ENCODE measurements around the gene TMEM254.

DNA sequence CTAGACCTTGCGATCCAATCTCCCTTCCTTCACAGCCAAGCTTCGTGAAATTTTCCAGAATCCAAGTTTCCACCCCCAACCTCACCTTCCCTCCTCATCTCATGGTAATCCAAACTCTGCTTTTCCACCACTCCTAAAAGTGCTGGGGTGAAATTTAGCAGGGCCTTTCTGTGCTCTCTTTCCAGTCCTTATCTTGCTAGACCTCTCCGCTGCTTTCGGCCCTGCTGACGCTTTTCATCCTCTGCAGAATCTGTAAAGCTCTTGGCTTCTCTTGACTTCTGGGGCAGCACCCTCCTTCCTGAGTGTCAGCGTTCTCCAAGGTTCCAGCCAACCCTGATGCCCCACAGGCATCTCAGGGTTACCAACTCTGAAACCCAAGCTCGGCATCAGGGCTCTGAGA is 61.8 kb downstream of the TMEM254 start:
- TF ChIP-seq EP300 (IDR thresholded peaks at IDR 0.05): no peak
- TF ChIP-seq, protein P1, sequence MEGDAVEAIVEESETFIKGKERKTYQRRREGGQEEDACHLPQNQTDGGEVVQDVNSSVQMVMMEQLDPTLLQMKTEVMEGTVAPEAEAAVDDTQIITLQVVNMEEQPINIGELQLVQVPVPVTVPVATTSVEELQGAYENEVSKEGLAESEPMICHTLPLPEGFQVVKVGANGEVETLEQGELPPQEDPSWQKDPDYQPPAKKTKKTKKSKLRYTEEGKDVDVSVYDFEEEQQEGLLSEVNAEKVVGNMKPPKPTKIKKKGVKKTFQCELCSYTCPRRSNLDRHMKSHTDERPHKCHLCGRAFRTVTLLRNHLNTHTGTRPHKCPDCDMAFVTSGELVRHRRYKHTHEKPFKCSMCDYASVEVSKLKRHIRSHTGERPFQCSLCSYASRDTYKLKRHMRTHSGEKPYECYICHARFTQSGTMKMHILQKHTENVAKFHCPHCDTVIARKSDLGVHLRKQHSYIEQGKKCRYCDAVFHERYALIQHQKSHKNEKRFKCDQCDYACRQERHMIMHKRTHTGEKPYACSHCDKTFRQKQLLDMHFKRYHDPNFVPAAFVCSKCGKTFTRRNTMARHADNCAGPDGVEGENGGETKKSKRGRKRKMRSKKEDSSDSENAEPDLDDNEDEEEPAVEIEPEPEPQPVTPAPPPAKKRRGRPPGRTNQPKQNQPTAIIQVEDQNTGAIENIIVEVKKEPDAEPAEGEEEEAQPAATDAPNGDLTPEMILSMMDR (IDR thresholded peaks at IDR 0.05): no peak

Measured in gastroesophageal sphincter (tissue), 3 donors.